ENCODE measurements around the gene GRAMD2B. TPM values are rescaled to one million over a fixed set of nuclear protein-coding genes. Genes with fewer than 3 reads are reported as not detected.

GRAMD2B gene
- total RNA-seq, 1 experiment from 2014 or later: 6.7 TPM

DNA sequence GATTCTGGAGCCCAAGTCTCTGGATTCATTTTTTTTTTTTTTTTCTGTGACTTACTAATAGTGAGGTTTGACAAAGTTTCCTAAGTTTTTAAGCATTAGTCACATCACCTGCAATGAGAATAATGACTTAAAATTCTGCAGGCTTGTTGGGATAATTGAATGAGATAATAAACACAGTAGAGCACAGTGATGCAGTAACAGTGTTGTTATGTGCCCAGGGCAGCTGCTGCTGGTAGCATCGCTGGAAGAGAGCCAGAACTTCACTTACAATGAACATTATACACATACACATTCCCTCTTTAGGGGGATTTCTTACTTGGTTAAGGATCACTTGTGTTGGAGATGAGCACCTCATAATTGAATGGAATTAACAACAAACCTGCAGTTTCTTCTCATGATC, 92.9 kb downstream of the GRAMD2B start:
- Histone ChIP-seq H3K23me2 (ENCODE audit: insufficient read length, low read depth, low read length, poor library complexity, severe bottlenecking) (no peaks in the 10 kb centered on the region), H3K18ac (ENCODE audit: insufficient read length, low read depth, low read length) (no peak overlapping the region), H3K79me2 (ENCODE audit: insufficient read depth, low read length) (no peaks in the 10 kb centered on the region), H4K5ac (ENCODE audit: insufficient read length, low read depth, low read length) (no peak overlapping the region), H3K9me3 (ENCODE audit: control insufficient read depth, low read depth, low read length) (no peaks in the 10 kb centered on the region), H2BK15ac (ENCODE audit: low read depth, low read length) (no peak overlapping the region), H3K56ac (ENCODE audit: insufficient read length, low read depth, low read length) (no peak overlapping the region), H3K27ac (ENCODE audit: insufficient read length, low read depth, low read length) (no peak overlapping the region), H2AFZ (ENCODE audit: low read length) (no peak overlapping the region), H3K9ac (ENCODE audit: extremely low read depth, insufficient read length, low read length) (no peak overlapping the region), H2BK120ac (ENCODE audit: low read depth, low read length, poor library complexity, severe bottlenecking) (no peak overlapping the region), H2BK12ac (ENCODE audit: insufficient read length, low read depth, low read length) (no peak overlapping the region), H4K20me1 (ENCODE audit: control insufficient read depth, insufficient read depth, insufficient read length) (no peaks in the 10 kb centered on the region), H3K23ac (ENCODE audit: insufficient read length, low read depth, low read length) (no peak overlapping the region), H3T11ph (ENCODE audit: low read length) (no peak overlapping the region), H2AK5ac (ENCODE audit: insufficient read length, low read length) (no peak overlapping the region), H3K4me2 (ENCODE audit: insufficient read depth, insufficient read length, low read length) (no peak overlapping the region), H3K27me3 (ENCODE audit: insufficient read depth, low read length) (no peaks in the 10 kb centered on the region), H3K4me1 (ENCODE audit: insufficient read depth, low read length) (peaks cover 3% of the 10 kb centered on the region; the same call in 1 of the 2 replicates), H3K4ac (ENCODE audit: low read depth, low read length) (no peak overlapping the region), H2BK5ac (ENCODE audit: insufficient read length, low read length) (no peak overlapping the region), H4K91ac (ENCODE audit: insufficient read length, low read depth, low read length) (no peak overlapping the region), H3K14ac (ENCODE audit: insufficient read depth, low read length) (no peak overlapping the region), H4K8ac (replicated peaks; ENCODE audit: insufficient read length, low read depth, low read length) (no peak overlapping the region), H3K79me1 (ENCODE audit: insufficient read depth, low read depth, low read length, poor library complexity, severe bottlenecking) (no peaks in the 10 kb centered on the region), H2BK20ac (ENCODE audit: low read depth, low read length, poor library complexity, severe bottlenecking) (no peak overlapping the region)
- Mint-ChIP-seq H3K4me3 (no peak overlapping the region), H3K9me3 (peaks cover 3% of the 10 kb centered on the region in 2 experiments; a peak in 1 of 5 replicates), H3K27me3 (ENCODE audit: low read depth) (no peaks in the 10 kb centered on the region; the same call in 1 of the 2 replicates), H3K4me1 (peaks cover 15 to 18% of the 10 kb centered on the region in 2 experiments), H3K27ac (no peak overlapping the region), H3K36me3 (ENCODE audit: insufficient read depth in 1 of 3, low read depth in 3 of 3) (peaks cover 0 to 3% (median 0%) of the 10 kb centered on the region in 3 experiments; a peak in 2 of 7 replicates)
- no CpG with 5 or more reads among the region's 1 CpG for WGBS (ENCODE audit: extremely low coverage, insufficient read length, low lambda C conversion rate)
- TF ChIP-seq, protein P1, sequence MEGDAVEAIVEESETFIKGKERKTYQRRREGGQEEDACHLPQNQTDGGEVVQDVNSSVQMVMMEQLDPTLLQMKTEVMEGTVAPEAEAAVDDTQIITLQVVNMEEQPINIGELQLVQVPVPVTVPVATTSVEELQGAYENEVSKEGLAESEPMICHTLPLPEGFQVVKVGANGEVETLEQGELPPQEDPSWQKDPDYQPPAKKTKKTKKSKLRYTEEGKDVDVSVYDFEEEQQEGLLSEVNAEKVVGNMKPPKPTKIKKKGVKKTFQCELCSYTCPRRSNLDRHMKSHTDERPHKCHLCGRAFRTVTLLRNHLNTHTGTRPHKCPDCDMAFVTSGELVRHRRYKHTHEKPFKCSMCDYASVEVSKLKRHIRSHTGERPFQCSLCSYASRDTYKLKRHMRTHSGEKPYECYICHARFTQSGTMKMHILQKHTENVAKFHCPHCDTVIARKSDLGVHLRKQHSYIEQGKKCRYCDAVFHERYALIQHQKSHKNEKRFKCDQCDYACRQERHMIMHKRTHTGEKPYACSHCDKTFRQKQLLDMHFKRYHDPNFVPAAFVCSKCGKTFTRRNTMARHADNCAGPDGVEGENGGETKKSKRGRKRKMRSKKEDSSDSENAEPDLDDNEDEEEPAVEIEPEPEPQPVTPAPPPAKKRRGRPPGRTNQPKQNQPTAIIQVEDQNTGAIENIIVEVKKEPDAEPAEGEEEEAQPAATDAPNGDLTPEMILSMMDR (conservative IDR thresholded peaks at IDR 0.05): no peak
- DNase-seq: no peak
